GM12873 (cell line): ENCODE results near the gene KCNH1.

Experiments
- CTCF ChIP-seq: IDR thresholded peaks from 2 replicates; pipeline ENCODE4 v1.5.1; 2012; ENCODE audit warnings: low read depth, mild to moderate bottlenecking, moderate library complexity, low read length, control low read depth; ENCODE audit not compliant: insufficient read depth; ENCODE audit errors: missing control alignments

Gene KCNH1

GRCh38 chr1:210815641-210816550 lies 318.1 kb downstream of the KCNH1 start:
- no peak for TF ChIP-seq CTCF

GRCh38 chr1:210814382-210815123 lies 319.4 kb downstream of the KCNH1 start:
- no peak for TF ChIP-seq CTCF

- no peak for TF ChIP-seq CTCF
These were observed 332.4 kb downstream of the KCNH1 start for GRCh38 chr1:210801501-210801900.

- no peak for TF ChIP-seq CTCF
These were observed 333.2 kb downstream of the KCNH1 start for GRCh38 chr1:210800756-210801155.

- TF ChIP-seq CTCF: no peak
These were observed 333.6 kb downstream of the KCNH1 start for GRCh38 chr1:210800301-210800700.

- TF ChIP-seq CTCF: no peak
These were observed 336.5 kb downstream of the KCNH1 start for GRCh38 chr1:210797422-210797821.

- TF ChIP-seq CTCF: no peak
These were observed 337.5 kb downstream of the KCNH1 start for GRCh38 chr1:210796421-210796820.
